ENCODE results near the gene LRRN2.

DNA sequence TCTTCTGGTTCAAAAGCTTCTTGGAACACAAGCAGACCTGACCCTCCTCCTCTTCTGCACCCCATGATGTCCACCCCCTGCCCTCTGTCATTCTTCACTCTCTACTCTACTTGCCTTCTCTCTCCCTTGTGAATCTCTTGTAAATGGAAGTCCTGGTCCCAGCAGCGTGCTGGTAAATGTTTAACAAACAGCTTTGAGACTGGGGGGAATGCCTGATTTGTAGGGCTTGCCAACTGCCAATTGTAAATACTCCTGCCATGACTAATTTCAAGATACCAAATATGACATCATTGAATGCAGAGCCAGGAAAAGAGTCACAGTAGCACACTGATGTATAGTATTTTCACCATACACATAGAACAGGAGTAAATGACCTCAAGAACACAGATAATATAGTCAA is 40.9 kb upstream of the LRRN2 start:
- TF ChIP-seq, protein P1, sequence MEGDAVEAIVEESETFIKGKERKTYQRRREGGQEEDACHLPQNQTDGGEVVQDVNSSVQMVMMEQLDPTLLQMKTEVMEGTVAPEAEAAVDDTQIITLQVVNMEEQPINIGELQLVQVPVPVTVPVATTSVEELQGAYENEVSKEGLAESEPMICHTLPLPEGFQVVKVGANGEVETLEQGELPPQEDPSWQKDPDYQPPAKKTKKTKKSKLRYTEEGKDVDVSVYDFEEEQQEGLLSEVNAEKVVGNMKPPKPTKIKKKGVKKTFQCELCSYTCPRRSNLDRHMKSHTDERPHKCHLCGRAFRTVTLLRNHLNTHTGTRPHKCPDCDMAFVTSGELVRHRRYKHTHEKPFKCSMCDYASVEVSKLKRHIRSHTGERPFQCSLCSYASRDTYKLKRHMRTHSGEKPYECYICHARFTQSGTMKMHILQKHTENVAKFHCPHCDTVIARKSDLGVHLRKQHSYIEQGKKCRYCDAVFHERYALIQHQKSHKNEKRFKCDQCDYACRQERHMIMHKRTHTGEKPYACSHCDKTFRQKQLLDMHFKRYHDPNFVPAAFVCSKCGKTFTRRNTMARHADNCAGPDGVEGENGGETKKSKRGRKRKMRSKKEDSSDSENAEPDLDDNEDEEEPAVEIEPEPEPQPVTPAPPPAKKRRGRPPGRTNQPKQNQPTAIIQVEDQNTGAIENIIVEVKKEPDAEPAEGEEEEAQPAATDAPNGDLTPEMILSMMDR (conservative IDR thresholded peaks at IDR 0.05; ENCODE audit: low read depth, low read length) = no peak
- no peak for TF ChIP-seq EZH2 (IDR thresholded peaks at IDR 0.05; ENCODE audit: low read length, unreplicated experiment)
- no peak for TF ChIP-seq EZH2phosphoT487 (IDR thresholded peaks at IDR 0.05; ENCODE audit: borderline replicate concordance, low read length)
